ENCODE results near the gene SYT1. TPM values are rescaled to one million over a fixed set of nuclear protein-coding genes. Genes with fewer than 3 reads are reported as not detected.

SYT1 gene
- total RNA-seq, 1 experiment from 2014 or later = 15.8 TPM

DNA sequence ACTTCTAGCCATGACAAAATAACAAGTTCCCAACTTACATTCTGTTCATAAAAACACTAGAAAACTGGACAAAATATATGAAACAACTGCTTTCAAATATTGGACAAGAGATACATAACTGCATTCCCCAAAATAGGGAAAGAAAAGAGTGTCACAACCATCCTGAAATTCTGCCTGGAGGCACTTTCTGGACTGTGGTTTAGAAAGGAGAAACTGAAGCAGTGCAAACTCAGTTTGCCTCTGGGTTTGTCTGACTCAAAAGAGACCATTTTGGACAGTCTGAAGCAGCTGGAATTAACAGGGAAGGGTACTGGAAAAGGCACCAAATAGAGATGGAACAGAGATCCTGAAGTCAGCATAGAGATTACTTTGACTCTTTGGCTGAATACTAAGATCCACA lies 11.3 kb upstream of the SYT1 start:
- Histone ChIP-seq H3K14ac (ENCODE audit: insufficient read depth, low read length) (no peak overlapping the region), H3K79me1 (ENCODE audit: insufficient read depth, low read depth, low read length, poor library complexity, severe bottlenecking) (no peaks in the 10 kb centered on the region), H3K4me1 (ENCODE audit: insufficient read depth, low read length) (no peaks in the 10 kb centered on the region), H4K20me1 (ENCODE audit: control insufficient read depth, insufficient read depth, insufficient read length) (no peaks in the 10 kb centered on the region), H3K4me2 (ENCODE audit: insufficient read depth, insufficient read length, low read length) (no peak overlapping the region), H4K91ac (ENCODE audit: insufficient read length, low read depth, low read length) (no peak overlapping the region), H2BK20ac (ENCODE audit: low read depth, low read length, poor library complexity, severe bottlenecking) (no peak overlapping the region), H3K4ac (ENCODE audit: low read depth, low read length) (no peak overlapping the region), H2BK15ac (ENCODE audit: low read depth, low read length) (no peak overlapping the region), H3K79me2 (ENCODE audit: insufficient read depth, low read length) (no peaks in the 10 kb centered on the region), H2BK5ac (ENCODE audit: insufficient read length, low read length) (no peak overlapping the region), H3K18ac (ENCODE audit: insufficient read length, low read depth, low read length) (no peak overlapping the region), H3K9me3 (ENCODE audit: control insufficient read depth, low read depth, low read length) (no peaks in the 10 kb centered on the region), H3K9ac (ENCODE audit: extremely low read depth, insufficient read length, low read length) (no peak overlapping the region), H3K27ac (ENCODE audit: insufficient read length, low read depth, low read length) (no peak overlapping the region), H4K5ac (ENCODE audit: insufficient read length, low read depth, low read length) (no peak overlapping the region), H4K8ac (replicated peaks; ENCODE audit: insufficient read length, low read depth, low read length) (no peak overlapping the region), H3T11ph (ENCODE audit: low read length) (no peak overlapping the region), H3K27me3 (ENCODE audit: insufficient read depth, low read length) (no peaks in the 10 kb centered on the region), H3K23ac (ENCODE audit: insufficient read length, low read depth, low read length) (no peak overlapping the region), H2AFZ (ENCODE audit: low read length) (no peak overlapping the region), H3K56ac (ENCODE audit: insufficient read length, low read depth, low read length) (no peak overlapping the region), H2BK12ac (ENCODE audit: insufficient read length, low read depth, low read length) (no peak overlapping the region), H3K23me2 (ENCODE audit: insufficient read length, low read depth, low read length, poor library complexity, severe bottlenecking) (no peaks in the 10 kb centered on the region), H2AK5ac (ENCODE audit: insufficient read length, low read length) (no peak overlapping the region), H2BK120ac (ENCODE audit: low read depth, low read length, poor library complexity, severe bottlenecking) (no peak overlapping the region)
- Mint-ChIP-seq H3K9me3 (peaks cover 12 to 20% of the 10 kb centered on the region in 2 experiments), H3K27me3 (ENCODE audit: low read depth) (no peaks in the 10 kb centered on the region), H3K4me3 (no peak overlapping the region), H3K4me1 (no peaks in the 10 kb centered on the region), H3K36me3 (ENCODE audit: insufficient read depth in 1 of 3, low read depth in 3 of 3) (peaks cover 0 to 17% (median 2%) of the 10 kb centered on the region in 3 experiments; a peak in 1 of 7 replicates), H3K27ac (no peak overlapping the region)
- TF ChIP-seq, protein P1, sequence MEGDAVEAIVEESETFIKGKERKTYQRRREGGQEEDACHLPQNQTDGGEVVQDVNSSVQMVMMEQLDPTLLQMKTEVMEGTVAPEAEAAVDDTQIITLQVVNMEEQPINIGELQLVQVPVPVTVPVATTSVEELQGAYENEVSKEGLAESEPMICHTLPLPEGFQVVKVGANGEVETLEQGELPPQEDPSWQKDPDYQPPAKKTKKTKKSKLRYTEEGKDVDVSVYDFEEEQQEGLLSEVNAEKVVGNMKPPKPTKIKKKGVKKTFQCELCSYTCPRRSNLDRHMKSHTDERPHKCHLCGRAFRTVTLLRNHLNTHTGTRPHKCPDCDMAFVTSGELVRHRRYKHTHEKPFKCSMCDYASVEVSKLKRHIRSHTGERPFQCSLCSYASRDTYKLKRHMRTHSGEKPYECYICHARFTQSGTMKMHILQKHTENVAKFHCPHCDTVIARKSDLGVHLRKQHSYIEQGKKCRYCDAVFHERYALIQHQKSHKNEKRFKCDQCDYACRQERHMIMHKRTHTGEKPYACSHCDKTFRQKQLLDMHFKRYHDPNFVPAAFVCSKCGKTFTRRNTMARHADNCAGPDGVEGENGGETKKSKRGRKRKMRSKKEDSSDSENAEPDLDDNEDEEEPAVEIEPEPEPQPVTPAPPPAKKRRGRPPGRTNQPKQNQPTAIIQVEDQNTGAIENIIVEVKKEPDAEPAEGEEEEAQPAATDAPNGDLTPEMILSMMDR (conservative IDR thresholded peaks at IDR 0.05) = no peak
- DNase-seq = no peak

All from H9 (cell line).